Measurements from ENCODE around the gene MRPL28. TPM values are rescaled to one million over a fixed set of nuclear protein-coding genes. Genes with fewer than 3 reads are reported as not detected.
A peak's percentile ranks its signal among the peaks of the same experiment; 100 is the strongest.

MRPL28 gene
- total RNA-seq, 1 donor = 55.4 TPM

- Histone ChIP-seq H3K9me3 (ENCODE audit: low read depth, low read length) (no peaks in the 10 kb centered on the region), H3K4me3 (ENCODE audit: insufficient read depth, low read length) (no peak overlapping the region), H3K4me1 (ENCODE audit: insufficient read depth, low read length) (no peaks in the 10 kb centered on the region), H2AFZ (ENCODE audit: low read length) (peak overlapping the region; percentile 1), H3K4me2 (ENCODE audit: insufficient read depth, low read length) (no peak overlapping the region), H3K79me2 (ENCODE audit: insufficient read depth, low read length) (no peaks in the 10 kb centered on the region), H3K27me3 (ENCODE audit: insufficient read depth, low read length) (peaks cover 8% of the 10 kb centered on the region), H3K27ac (ENCODE audit: low read depth, low read length) (no peak overlapping the region), H3K36me3 (ENCODE audit: insufficient read depth, low read length) (peaks cover 3% of the 10 kb centered on the region), H4K20me1 (ENCODE audit: insufficient read depth, low read length) (no peaks in the 10 kb centered on the region)
- peak; percentile 100 for DNase-seq (ENCODE audit: insufficient read length, low spot score, missing footprints)
- peak; percentile 66 for TF ChIP-seq CTCF (IDR thresholded peaks at IDR 0.05; ENCODE audit: extremely low read depth, low read depth, low read length)
Measured at GRCh38 chr16:361872-362701, 8.3 kb downstream of the MRPL28 start.

GRCh38 chr16:361341-361871 lies 8.9 kb downstream of the MRPL28 start:
- TF ChIP-seq CTCF (IDR thresholded peaks at IDR 0.05; ENCODE audit: extremely low read depth, low read depth, low read length) = no peak
- no peaks in the 10 kb centered on the region for H3K36me3 ChIP-seq (ENCODE audit: insufficient read depth, low read length)
- H4K20me1 ChIP-seq (ENCODE audit: insufficient read depth, low read length) = no peaks in the 10 kb centered on the region
- no peak overlapping the region for H3K4me3 ChIP-seq (ENCODE audit: insufficient read depth, low read length)
- no peaks in the 10 kb centered on the region for H3K79me2 ChIP-seq (ENCODE audit: insufficient read depth, low read length)
- no peaks in the 10 kb centered on the region for H3K9me3 ChIP-seq (ENCODE audit: low read depth, low read length)
- no peak overlapping the region for H3K4me2 ChIP-seq (ENCODE audit: insufficient read depth, low read length)
- H2AFZ ChIP-seq (ENCODE audit: low read length) = no peak overlapping the region
- no peaks in the 10 kb centered on the region for H3K4me1 ChIP-seq (ENCODE audit: insufficient read depth, low read length)
- H3K27me3 ChIP-seq (ENCODE audit: insufficient read depth, low read length) = peaks cover 8% of the 10 kb centered on the region
- no peak overlapping the region for H3K27ac ChIP-seq (ENCODE audit: low read depth, low read length)
- no peak for DNase-seq (ENCODE audit: insufficient read length, low spot score, missing footprints)

- DNase-seq (ENCODE audit: insufficient read length, low spot score, missing footprints) = no peak
- H3K36me3 ChIP-seq (ENCODE audit: insufficient read depth, low read length) = no peaks in the 10 kb centered on the region
- no peaks in the 10 kb centered on the region for H4K20me1 ChIP-seq (ENCODE audit: insufficient read depth, low read length)
- H3K27me3 ChIP-seq (ENCODE audit: insufficient read depth, low read length) = peaks cover 8% of the 10 kb centered on the region
- H2AFZ ChIP-seq (ENCODE audit: low read length) = no peak overlapping the region
- no peak overlapping the region for H3K4me2 ChIP-seq (ENCODE audit: insufficient read depth, low read length)
- H3K79me2 ChIP-seq (ENCODE audit: insufficient read depth, low read length) = no peaks in the 10 kb centered on the region
- H3K9me3 ChIP-seq (ENCODE audit: low read depth, low read length) = no peaks in the 10 kb centered on the region
- H3K27ac ChIP-seq (ENCODE audit: low read depth, low read length) = no peak overlapping the region
- no peak overlapping the region for H3K4me3 ChIP-seq (ENCODE audit: insufficient read depth, low read length)
- TF ChIP-seq CTCF (IDR thresholded peaks at IDR 0.05; ENCODE audit: extremely low read depth, low read depth, low read length) = no peak
- no peaks in the 10 kb centered on the region for H3K4me1 ChIP-seq (ENCODE audit: insufficient read depth, low read length)
Measured at GRCh38 chr16:360698-361336, 9.5 kb downstream of the MRPL28 start.

All from osteoblast (primary cell).